Dermis blood vessel endothelial cell (primary cell): ENCODE results near the gene EXOC4. TPM values are rescaled to one million over a fixed set of nuclear protein-coding genes. Genes with fewer than 3 reads are reported as not detected.

Experiments used
- DNase-seq: peaks from one replicate; pipeline ENCODE4 v3.0.0; 2010
- total RNA-seq: library from RNA; depleted of rRNA; stranded (reverse); fragments of >200 nt; gene quantifications from 2 replicates; pipeline ENCODE4 v1.2.3, GENCODE V29; 2014

The EXOC4 gene
- total RNA-seq, 1 donor from 2014 or later: 112 TPM

DNA sequence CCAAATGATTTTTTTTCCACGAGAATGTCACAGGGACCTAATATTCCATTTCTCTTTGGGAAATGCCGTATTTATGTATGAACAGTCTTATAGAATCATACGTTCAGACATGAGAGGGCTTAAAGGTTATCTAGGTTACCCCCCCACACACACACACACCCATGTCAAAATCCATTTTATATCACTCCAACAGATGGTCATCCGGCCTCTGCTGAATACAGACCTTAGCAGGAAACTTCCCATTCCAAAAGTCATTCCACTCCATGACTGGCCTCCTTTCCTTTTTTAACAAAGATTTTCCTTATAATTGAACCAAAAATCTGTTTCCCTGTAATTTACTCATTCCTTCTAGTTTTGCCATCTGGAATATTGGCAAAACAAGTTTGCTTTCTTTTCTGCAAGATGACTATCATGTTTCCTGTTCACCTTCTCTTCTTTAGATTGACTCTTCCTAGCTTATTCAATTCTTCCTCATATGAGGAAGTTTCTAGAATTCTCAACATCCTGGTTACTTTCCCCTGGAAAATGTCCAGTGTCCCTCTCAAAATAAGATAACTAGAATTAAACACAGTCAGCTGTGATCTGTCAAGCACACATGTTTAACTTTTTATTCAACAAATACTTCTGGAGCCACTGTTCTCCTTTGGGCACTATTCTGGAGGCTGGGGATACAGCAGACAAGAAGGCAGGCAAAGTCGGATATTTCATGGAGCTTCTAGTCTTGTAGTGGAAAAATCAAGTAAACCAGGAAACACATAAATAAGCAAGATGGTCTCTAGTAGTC lies 597.8 kb downstream of the EXOC4 start:
- peak; percentile 53 for DNase-seq

DNA sequence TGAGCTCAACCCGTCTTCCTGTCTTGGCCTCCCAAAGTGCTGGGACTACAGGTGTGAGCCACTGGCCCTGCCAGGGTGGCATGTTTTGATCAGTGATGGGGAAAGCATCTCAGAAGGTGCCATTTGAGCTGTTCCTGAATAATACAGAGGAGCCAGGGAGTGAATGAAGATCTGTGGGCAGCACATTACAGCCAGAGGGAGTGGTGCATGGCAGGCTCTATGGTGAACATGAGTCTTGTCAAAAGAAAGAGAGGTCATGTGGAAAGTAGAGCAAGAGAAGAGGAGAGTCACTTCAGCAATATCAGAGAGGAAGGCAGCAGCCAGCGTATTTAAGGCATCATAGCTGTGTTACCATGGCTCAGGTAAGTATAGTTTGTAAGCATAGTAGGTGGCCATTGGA lies 598.5 kb downstream of the EXOC4 start:
- DNase-seq: no peak

DNA sequence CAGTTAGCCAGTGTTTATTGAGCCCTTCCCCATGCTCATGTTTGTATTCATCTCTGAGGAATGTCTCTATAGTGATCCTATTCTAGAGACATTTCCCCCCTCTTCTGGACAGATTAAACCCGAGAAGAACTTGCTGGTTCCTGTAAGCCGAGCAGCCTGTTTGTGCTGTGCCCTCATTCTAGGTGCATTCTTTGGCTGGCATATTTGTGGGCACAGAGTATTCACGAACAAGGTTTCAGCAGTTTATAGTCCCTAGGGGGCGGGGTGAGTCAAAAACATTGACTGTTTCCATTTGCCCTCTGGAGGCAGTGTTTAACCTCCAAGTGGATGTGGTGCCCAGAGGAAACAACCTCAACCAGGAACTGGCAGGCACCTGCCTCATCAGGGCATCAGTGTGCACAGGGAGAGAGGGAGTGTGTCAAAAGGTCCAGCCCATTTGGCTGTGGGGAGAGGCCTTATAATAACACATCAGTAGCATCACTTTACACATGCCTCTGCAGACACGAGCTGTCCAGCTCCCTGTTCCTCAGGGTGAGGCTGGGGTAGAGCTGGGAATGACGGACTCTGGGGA lies 600.9 kb downstream of the EXOC4 start:
- DNase-seq: peak; percentile 63

DNA sequence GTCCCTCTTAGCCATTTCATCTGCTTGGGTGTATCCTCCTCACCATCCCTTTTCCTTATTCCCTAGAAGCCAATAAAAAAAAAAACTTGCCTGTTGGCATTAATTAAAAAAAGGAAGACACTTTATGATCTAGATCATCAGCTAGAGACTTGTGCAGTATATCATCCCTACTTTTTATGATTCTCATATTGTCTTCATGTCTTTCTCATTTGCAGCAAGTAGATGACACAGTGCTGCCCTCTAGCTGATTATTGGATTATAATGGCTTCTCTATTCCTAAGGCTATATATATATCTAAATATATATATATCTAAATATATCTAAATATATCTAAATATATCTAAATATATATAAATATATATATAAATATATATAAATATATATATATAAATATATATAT lies 601.9 kb downstream of the EXOC4 start:
- DNase-seq: peak; percentile 72

DNA sequence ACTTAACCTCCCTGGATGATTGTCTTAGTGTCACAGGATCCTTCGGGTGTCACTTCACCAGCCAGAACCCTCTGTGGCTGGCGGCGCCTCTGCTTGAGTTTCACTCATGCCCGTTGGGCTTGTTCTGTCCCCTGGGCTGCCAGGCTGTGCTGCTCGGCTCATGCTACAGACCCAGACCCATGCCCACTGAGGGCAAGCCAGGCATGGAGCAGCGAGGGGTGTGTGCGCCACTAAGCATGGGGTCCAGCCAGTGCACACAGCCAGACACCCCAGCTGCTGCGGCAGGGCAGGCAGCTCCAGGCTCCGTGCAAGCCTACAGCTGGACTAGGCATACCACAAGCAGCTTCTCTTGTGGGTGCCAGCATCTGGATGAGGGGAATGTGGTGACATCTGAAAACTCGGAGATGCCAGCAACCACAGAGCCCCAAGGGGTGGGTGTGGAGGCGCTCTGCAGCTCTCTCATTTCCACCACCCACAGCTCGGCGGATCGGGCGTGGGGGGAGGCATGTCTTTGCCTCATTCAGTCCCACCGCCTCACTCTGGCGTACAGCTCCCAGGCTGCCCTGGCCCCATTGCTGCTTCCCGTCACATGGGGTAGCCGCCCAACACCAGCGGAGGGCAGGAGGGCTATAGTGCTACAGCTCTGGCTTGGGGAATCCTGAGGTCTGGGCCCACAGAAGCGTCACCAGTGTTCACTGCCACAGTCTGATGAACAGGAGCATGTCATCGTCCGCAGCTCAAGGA lies 604.7 kb downstream of the EXOC4 start:
- no peak for DNase-seq

DNA sequence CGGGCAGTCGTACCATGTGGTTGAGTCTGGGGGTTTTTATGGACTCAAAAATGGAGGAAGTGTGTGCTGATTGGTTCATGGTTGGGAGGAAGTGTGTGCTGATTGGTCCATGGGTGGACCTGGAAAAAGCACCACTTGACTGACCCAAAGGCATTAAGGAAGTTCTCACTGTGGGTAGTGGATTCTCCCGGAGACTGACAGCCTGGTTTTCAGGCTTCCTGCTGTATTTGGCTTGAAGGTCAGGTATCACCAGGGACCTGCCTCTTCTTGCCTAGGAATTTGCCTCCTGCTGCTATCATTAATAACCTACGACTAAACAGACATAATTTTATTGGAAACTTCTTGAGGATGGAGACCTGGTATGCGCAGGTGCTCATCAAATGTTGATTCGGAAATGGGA lies 605.4 kb downstream of the EXOC4 start:
- no peak for DNase-seq

DNA sequence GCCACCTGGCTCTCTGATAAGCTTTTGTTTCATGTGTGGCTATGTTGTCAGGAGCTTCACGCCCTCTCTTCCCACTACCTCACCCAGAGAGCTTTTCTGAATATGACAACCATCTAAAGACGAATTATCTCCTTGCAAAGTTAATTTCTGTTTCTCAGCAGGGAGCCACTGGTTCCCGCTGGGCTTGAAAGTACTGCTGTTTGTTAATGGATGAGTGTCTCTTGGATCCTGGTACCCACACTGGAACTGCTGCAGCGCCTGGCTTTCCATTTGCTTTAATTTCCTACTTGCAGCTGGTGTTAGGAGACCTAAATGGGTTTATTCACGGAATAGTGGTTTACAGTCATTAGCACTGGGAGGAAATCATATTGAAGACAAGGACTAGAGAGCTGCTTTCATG lies 606.4 kb downstream of the EXOC4 start:
- DNase-seq: no peak

DNA sequence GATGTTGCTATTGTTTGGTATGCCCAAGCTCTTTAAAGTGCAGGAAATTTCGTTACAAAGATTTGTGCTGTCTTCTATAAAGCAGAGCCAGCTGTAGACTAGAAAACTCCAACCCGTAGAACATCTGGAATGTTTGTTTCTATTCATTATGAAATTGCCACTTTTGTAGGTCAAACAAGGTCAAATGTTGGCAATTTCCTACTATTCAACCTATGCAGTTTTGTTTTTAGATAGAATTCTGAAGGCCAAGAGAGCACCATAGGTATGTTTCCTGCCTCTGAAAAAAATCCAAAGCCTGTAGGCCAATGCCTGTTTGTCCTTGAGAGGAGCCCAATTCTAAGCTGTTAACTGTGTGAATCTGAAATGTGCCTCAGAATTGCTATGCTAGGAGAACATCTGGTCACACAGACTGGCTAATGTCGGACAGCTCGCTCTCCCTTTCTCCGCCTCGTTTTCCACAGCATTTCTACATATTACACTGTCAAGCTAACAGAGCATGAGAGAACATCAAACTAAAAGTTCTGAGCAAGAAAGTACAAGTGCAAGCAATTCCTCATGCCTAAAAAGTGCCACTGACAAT lies 607.1 kb downstream of the EXOC4 start:
- DNase-seq: peak; percentile 39

DNA sequence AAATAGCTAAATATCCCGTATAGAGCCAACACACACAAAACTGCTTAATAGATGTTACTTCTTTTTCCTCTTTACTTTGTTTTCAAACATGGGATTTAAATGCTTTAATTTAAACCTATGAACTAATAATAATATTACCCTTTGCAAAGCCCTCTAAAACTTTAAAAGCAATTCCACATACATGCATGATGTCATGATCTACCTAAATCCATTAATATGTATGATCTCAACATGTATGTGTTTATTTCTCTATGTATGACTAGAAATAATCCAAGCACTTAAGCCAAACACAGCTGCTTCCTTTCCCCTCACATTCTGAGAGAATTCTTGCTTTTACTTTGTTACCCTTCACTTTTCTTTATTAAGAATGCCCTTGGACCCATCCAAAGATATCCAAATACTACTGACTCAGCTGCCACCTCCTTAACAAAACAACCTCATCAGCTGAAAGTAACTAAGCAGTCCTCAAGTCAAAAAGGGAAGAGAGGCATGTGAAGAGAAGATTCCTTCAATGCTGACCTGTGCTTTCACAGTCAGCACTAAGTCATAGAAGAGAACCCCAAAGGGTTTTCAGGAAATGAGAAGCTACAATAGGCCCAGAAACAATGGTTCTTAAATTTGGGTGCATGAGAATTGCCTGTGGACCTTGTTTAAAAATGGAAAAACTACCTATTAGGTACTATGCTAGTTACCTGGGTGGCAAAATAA lies 607.9 kb downstream of the EXOC4 start:
- DNase-seq: peak; percentile 54

DNA sequence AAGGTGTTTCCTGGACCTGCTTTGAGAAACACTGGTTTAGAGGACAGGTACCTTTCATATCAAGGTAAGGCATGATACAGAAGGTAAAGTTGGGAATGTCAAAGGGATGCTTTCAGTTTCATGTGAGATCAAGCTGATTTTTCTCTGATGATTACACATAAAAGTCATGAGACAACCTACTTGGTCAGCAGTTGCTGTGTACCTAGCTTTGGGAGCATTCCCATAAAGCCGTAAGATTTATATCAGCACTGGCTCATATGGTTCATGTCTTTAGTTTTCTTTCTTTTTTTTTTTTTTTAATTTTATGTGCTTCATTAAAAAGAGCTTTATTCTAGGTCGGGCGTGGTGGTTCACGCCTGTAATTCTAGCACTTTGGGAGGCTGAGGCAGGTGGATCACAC lies 609.0 kb downstream of the EXOC4 start:
- no peak for DNase-seq

DNA sequence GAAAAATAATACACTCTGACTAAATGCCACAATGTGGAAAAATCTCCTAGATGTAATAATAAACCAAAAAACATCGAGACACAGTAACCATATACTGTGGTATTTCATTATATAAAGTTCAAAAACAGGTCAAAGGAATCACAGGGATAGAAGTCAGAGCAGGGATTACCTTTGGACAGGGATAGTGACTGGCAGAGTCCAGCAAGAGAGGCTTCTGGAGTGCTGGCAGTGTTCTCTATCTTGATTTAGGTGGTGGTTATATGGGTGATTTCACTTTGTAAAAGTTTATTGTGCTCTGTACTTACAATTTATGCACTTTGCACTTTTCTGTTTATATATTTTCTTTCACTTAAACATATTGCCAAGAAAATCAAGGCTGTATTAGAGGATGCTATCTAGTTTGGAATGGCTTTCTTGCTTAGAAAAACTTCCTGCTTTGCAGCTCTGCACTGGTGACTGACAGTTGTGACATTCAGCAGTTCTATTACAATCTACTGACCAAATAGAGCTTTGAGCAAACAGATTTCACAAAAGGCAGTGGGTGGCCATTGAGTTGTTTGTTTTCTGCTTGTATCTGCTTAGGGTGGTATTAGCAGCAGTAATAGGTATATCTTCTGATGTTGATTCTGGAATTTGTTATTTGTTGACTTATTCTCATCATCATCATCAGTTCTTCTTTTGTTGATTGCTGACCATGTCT lies 610.6 kb downstream of the EXOC4 start:
- no peak for DNase-seq

DNA sequence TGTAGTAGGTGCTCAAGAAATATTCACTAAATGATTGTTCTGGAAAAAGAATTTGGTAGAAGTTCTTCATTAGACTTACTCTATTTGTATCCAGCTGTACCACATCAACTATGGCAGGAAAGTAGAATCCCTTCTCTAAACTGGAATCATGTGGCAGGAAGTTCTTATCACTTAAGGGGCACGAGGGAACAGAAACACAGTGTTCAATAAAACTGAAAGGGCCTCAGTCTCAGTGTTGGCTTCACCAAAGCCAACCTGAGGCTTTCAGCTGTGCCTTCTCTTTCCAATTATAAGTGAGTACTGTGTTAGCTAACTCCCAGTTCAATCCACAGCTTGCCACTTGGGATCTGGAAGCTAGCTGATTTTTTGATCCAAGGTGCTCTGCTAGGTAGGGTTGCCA lies 616.7 kb downstream of the EXOC4 start:
- DNase-seq: no peak

DNA sequence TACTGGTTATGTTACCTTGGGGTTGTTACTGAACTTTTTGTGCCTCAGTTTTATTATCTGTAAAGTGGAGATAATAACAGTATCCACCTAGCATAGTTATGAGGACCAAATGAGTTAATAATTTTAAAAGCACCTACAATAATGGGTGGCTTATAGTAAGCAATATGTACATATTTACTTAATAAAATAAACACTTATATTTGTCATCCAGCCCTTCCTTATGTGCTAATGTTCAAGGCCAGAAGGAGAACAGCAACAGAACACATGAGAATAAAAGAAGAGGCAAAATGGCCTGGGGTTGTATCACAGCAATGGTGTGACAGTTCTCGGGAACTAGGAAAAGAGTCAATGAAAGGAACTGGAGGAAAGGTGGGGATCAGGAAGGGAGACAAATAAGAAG lies 618.9 kb downstream of the EXOC4 start:
- DNase-seq: no peak

DNA sequence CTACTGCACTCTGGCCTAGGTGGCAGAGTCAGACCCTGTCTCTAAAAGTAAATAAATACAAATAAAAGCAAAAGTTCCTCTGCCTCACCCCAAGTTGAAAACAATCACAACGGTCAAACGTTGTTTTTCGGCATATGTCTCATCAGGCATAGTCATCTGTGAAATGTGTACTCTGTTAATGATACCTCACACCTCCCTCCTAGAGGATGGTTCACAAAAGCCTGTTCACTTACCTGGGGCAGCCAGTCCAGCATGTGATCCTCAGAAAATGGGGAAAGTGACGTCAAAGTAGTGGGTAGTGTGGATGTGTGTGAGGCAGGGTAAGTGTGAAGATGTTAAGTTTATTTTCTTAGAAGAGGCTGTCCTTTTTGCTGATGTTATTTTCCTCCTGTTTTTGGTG lies 620.3 kb downstream of the EXOC4 start:
- DNase-seq: no peak

DNA sequence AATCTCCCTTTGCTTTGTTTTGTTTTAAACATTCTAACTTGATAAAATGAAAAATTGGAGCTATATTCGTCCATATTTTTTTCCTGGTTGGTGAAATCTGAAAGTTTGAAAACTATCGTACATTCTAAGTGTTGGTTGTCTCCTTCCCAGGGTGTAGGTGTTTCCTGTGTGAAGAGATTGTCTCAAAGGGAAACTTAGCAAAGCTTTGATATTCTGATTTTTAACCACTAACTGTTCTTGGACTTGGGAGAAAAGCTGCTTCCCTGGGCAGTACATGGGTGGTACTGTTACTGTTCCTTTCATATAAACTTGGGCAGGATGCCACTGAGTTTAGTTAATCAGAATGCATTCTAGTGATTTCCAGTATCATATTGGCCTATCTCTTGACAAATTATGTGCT lies 620.8 kb downstream of the EXOC4 start:
- no peak for DNase-seq

DNA sequence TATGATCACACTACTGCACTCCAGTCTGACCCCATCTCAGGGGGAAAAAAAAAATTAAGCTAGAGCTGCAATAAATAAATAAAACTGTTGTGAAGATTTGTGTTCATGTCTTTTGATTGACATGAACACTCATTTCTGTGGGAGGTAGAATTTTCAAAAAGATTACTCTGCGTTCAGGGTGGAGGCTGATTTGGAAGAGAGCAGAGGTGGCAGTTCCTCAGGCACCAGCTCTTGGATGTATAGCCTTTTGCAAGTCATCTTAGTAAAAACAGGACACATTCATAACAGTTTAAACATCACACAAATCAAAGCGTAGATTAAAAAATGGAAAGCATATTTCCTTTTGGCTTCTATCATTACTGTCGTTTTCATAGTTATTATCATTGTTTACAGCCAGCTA lies 630.7 kb downstream of the EXOC4 start:
- no peak for DNase-seq

DNA sequence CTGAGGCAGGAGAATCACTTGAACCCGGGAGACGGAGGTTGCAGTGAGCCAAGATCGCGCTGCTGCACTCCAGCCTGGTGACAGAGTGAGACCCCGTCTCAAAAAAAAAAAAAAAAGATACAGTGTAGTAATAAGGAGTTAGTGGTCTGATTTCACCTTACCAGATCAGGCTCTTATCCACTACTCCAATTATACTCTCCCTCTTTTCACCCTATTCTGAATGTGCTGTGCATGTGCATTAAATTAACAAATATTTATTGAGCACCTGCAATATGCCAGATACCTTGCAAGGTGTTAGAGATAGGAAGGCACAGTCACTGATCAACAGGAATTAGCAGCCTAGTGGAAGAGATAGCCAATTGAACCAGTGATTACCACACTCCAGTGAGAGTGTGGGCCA lies 632.3 kb downstream of the EXOC4 start:
- no peak for DNase-seq

DNA sequence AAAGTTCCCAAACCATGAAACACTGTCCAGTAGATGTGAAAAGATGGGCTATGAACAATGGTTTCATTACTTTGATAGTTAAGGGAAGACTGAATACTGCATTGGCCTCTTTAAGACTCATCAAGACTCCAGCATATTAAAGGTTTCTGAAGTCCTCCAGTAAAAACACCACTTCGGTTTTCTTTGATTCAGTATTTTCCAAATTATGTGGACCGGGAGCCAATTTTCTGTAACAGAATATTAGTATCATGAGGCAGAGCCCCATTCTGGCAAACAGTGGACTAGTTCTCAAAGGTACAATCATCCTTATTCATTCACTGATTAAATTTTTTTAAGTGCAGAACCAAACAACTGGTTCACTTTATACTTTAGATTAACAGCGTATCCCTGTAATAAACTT lies 633.2 kb downstream of the EXOC4 start:
- DNase-seq: no peak

DNA sequence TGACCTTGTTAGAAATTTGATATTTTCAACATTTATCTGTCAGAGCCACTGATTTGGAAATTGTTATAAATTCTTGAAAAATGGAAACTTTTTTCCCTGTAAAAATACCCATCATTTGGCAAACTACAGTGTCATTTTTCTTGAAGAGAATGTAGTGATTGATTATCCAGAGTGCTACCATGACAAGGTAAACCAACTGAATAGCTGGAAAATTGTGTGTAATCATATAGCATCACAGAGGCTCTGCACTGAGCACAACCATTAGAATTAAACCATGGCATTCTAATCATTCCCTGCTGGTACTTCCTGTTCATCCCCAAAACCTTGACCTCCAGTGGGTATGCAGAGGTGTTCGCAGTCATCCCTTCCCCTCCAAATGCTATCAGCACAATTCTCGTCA lies 633.9 kb downstream of the EXOC4 start:
- no peak for DNase-seq

DNA sequence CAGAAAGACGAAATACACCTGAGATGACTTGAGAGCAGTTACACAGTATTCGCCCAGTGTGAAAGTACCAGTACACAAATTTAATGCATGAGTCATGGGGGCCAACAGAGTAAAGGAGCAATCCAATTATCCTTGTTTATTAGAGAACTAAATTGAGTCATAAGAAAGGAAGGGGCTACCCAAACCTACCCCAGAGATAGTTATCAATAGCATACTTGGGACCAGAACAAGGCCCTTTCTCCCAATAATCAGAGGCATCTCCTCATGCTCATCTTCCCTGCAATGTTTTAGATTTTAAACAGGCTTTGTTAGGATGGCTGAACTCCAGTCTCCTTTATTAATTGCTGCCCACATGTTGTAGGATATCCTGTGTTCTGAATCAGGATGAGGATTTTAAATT lies 634.6 kb downstream of the EXOC4 start:
- peak; percentile 42 for DNase-seq

DNA sequence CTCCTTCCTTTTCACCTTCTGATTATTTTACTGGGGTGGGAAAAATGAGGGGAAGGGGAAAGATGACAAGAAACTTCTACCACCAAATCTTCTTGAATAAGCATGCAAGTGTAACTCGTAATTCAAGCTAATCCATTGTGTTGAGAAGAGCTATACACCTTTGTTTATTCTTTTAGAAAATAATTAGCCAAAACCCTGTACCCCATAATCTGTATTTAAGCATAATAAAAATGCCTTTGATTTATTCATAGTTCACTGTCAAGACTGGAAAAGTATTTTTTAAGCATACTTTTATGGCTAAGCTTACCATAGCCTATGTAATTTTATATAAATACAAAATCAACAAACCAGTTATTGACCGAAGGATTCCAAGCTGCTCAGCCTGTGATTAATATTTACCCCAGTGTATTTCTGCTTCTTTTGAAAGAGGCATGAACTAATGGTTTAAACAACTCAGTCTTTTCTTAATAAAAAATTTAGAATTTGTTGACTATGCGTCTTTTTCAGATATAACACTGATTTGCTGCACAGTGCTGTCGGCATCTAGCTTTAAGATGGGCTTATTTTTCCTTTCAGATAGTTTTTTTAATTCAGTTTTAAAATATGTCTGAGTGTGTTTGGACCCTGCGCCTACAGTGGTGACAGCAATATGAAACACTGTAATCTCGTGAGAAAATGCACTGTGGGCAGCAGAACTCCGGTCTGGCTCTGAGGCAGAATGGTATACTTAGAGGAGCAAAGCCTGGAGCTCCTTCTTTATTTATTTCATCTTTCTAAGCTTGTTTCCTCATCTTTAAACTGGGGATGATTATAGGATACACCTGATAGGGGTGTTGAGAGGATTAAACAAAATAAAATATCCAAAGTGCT lies 635.4 kb downstream of the EXOC4 start:
- DNase-seq: no peak
